K562 (cell line): ENCODE measurements around the gene OLFM3. TPM values are rescaled to one million over a fixed set of nuclear protein-coding genes. Genes with fewer than 3 reads are reported as not detected.

Experiments used
- ATAC-seq: fragments of 200-7000 bp; cut with Tn5 transposase; 3 replicates; pipeline ENCODE4 v1.9.1; 2020; ENCODE audit warnings: moderate library complexity
- BruUV-seq: library from RNA; stranded (reverse); fragments of 400-500 nt; replicated peaks from 2 replicates; lab custom pipeline; 2021; lab: Mats Ljungman, UMichigan
- CTCF ChIA-PET: fragments of 300-600 bp; formaldehyde crosslinking; extraction: SDS; loops from one replicate; lab custom pipeline; 2021; ENCODE audit warnings: low intra/inter-chr PET ratio; lab: Yijun Ruan, JAX
- POLR2A ChIA-PET: fragments of 300-600, 350-650 bp; sonication (Branson Sonifier 250); formaldehyde crosslinking; extraction: SDS; loops from one replicate; lab custom pipeline; 2021; ENCODE audit warnings: antibody characterized with exemption, inconsistent platforms; lab: Yijun Ruan, JAX
- DNase-seq, 4 experiments: peaks; one replicate each; pipeline versions ENCODE4 v3.0.0 to v3.0.0-alpha.2; 2011 to 2018; ENCODE audit warnings: low spot score in 3 of 4, mixed read lengths in 3 of 4; ENCODE audit errors: extremely low read depth in 1 of 4
- FAIRE-seq: peaks from 2 replicates; lab custom pipeline; 2011; peaks lifted over from hg19 to GRCh38; lab: Jason Lieb, UNC
- H2AFZ ChIP-seq: 2 replicates; pipeline ENCODE4 v1.6.0; 2011; ENCODE audit warnings: low read depth, low read length, control low read depth, inconsistent platforms
- H3K27ac ChIP-seq: fragments of 200-600 bp; 3 replicates; pipeline ENCODE4 v1.8.0; 2011; ENCODE audit warnings: low read depth, mild to moderate bottlenecking, control low read depth, inconsistent platforms, low read length, moderate library complexity, mixed read lengths; ENCODE audit errors: extremely low read depth
- H3K27me3 ChIP-seq, 2 experiments: fragments of 300-600 bp in 1 of 2; 2 replicates in 1 of 2; 3 replicates in 1 of 2; pipeline versions ENCODE4 v1.6.0 to v1.8.0; 2011; ENCODE audit warnings: inconsistent platforms in 2 of 2, low read length in 2 of 2, mild to moderate bottlenecking in 1 of 2, mixed read lengths in 1 of 2, moderate library complexity in 1 of 2; ENCODE audit not compliant: control insufficient read depth in 2 of 2, insufficient read depth in 2 of 2
- H3K36me3 ChIP-seq: fragments of 300-600 bp; 3 replicates; pipeline ENCODE4 v1.8.0; 2011; ENCODE audit warnings: mild to moderate bottlenecking, low read length, inconsistent platforms; ENCODE audit not compliant: control insufficient read depth, insufficient read depth
- H3K4me1 ChIP-seq, 2 experiments: fragments of 200-600 bp in 1 of 2; replicated peaks in 1 of 2; 2 replicates in 1 of 2; 3 replicates in 1 of 2; pipeline versions ENCODE4 v1.5.1 to v1.8.0; 2011; ENCODE audit warnings: inconsistent platforms in 2 of 2, low read length in 2 of 2, mild to moderate bottlenecking in 1 of 2, mixed read lengths in 1 of 2, moderate library complexity in 1 of 2; ENCODE audit not compliant: control insufficient read depth in 2 of 2, insufficient read depth in 2 of 2
- H3K4me2 ChIP-seq: 2 replicates; pipeline ENCODE4 v1.6.1; 2011; ENCODE audit warnings: low read length, control low read depth, inconsistent platforms, mixed read lengths; ENCODE audit not compliant: insufficient read depth
- H3K4me3 ChIP-seq: fragments of 200-600 bp; sonication (generic), shearing (Covaris generic); 2 replicates; pipeline ENCODE4 v1.5.1; 2016; ENCODE audit warnings: control low read depth, inconsistent platforms
- H3K79me2 ChIP-seq: fragments of 200-600 bp; 3 replicates; pipeline ENCODE4 v1.8.0; 2011; ENCODE audit warnings: low read length, inconsistent platforms; ENCODE audit not compliant: control insufficient read depth, insufficient read depth
- H3K9ac ChIP-seq, 2 experiments: 2 replicates each; pipeline versions ENCODE4 v1.6.0 to v1.6.1; 2011; ENCODE audit warnings: low read depth in 2 of 2, low read length in 2 of 2, control low read depth in 1 of 2, inconsistent platforms in 1 of 2, mild to moderate bottlenecking in 1 of 2, mixed read lengths in 1 of 2; ENCODE audit not compliant: insufficient read depth in 1 of 2
- H3K9me1 ChIP-seq: one replicate; pipeline ENCODE4 v1.6.0; 2011; ENCODE audit warnings: inconsistent platforms, mild to moderate bottlenecking, low read length, moderate library complexity; ENCODE audit not compliant: control insufficient read depth, insufficient read depth
- H3K9me3 ChIP-seq: replicated peaks from 2 replicates; pipeline ENCODE4 v1.5.1; 2011; ENCODE audit warnings: low read depth, low read length, inconsistent platforms; ENCODE audit not compliant: control insufficient read depth, insufficient read depth
- H4K20me1 ChIP-seq: replicated peaks from 2 replicates; pipeline ENCODE4 v1.6.1; 2011; ENCODE audit warnings: low read length, inconsistent platforms, mixed read lengths; ENCODE audit not compliant: control insufficient read depth, insufficient read depth
- ATF1 ChIP-seq, 2 experiments: fragments of 450-650 bp in 1 of 2; IDR thresholded peaks; 2 replicates each; pipeline ENCODE4 v1.6.1; 2016; ENCODE audit warnings: missing compliant biosample characterization in 1 of 2, missing genetic modification characterization in 1 of 2
- C11orf30 ChIP-seq: fragments of 450-650 bp; IDR thresholded peaks from 2 replicates; pipeline ENCODE4 v1.6.1; 2016; ENCODE audit warnings: low read depth, mild to moderate bottlenecking
- PPARD ChIP-seq: fragments of 250-450 bp; sonication (Bioruptor Pico); IDR thresholded peaks from 2 replicates; pipeline ENCODE4 v1.8.0; 2022; ENCODE audit warnings: inconsistent platforms, mild to moderate bottlenecking, moderate library complexity
- ZNF316 ChIP-seq: fragments of 450-650 bp; IDR thresholded peaks from 2 replicates; pipeline ENCODE4 v1.6.1; 2016
- WGBS: fragments of 100-300 bp; shearing (Covaris generic); methylation state at CpG from one replicate; pipeline ENCODE4 v1.1.6; 2016; ENCODE audit warnings: low coverage, mixed read lengths; ENCODE audit not compliant: insufficient coverage; ENCODE audit errors: missing lambda C conversion rate; 5-methylcytosine and 5-hydroxymethylcytosine counted together
- in situ Hi-C: fragments of 300-500 bp; cut with MboI; formaldehyde crosslinking; loops from 4 replicates; pipeline ENCODE4 v1.15.0; 2018; ENCODE audit warnings: inconsistent platforms, mixed read lengths
- intact Hi-C: fragments of 100-400 bp; cut with micrococcal nuclease; formaldehyde crosslinking; loops from 2 replicates; pipeline ENCODE4 v1.14.2; 2022
- polyA plus RNA-seq, 8 experiments: library from polyadenylated mRNA; depleted of rRNA in 4 of 8; stranded (reverse) in 5 of 8; unstranded in 3 of 8; fragments of >200 nt; fragmentation: Nextera tagmentation in 2 of 8; fragmentation: Illumina TruSeq in 1 of 8; extraction: Ambion mirVana in 2 of 8; extraction: Trizol in 1 of 8; gene quantifications; 2 replicates each; pipeline versions ENCODE4 v1.2.1 to v1.2.3, GENCODE V29; 2011 to 2014; ENCODE audit warnings: inconsistent platforms in 1 of 8, missing spikeins in 1 of 8
- total RNA-seq, 7 experiments: library from RNA; depleted of rRNA in 6 of 7; stranded (reverse); fragments of >200 nt in 6 of 7; fragmentation: Illumina TruSeq in 2 of 7; extraction: Trizol in 2 of 7; gene quantifications; 2 replicates each; pipeline versions ENCODE4 v1.2.1 to v1.2.3, GENCODE V29; 2011 to 2021; ENCODE audit warnings: low replicate concordance in 1 of 7

Gene OLFM3
- total and polyA plus RNA-seq, 9 of the 15 experiments (the other 6 are each of a cell fraction or from before 2014, with no cell fraction given), result 0.07 TPM; not detected in 8

- DNase-seq (no peak), FAIRE-seq (no peak), ATAC-seq (no peak)
- Histone ChIP-seq H3K4me2 (no peak overlapping the region), H3K9me3 (no peaks in the 10 kb centered on the region), H3K27ac (no peak overlapping the region), H2AFZ (no peak overlapping the region), H3K27me3 (no peaks in the 10 kb centered on the region), H4K20me1 (no peaks in the 10 kb centered on the region), H3K4me1 (no peaks in the 10 kb centered on the region), H3K9me1 (no peaks in the 10 kb centered on the region), H3K4me3 (no peak overlapping the region), H3K36me3 (no peaks in the 10 kb centered on the region), H3K79me2 (no peaks in the 10 kb centered on the region), H3K9ac (no peak overlapping the region)
- ChIA-PET POLR2A (no interaction called here), CTCF (no interaction called here)
- intact Hi-C loops, result no loop called here
- in situ Hi-C loops, result no loop called here
- TF ChIP-seq PPARD (CRISPR knock-in tag), result no peak
- peak; percentile 20; the same call in 1 of the 2 replicates for TF ChIP-seq C11orf30
- TF ChIP-seq ZNF316, result peak; percentile 72
- BruUV-seq, result no TSS peak
Measured at GRCh38 chr1:102019530-102019929, 22.8 kb upstream of the OLFM3 start.

- H3K79me2 ChIP-seq, result no peaks in the 10 kb centered on the region
- H3K9me1 ChIP-seq, result no peaks in the 10 kb centered on the region
- CTCF ChIA-PET, result no interaction called here
- DNase-seq (no peak), FAIRE-seq (no peak), ATAC-seq (no peak)
- no peaks in the 10 kb centered on the region for H3K36me3 ChIP-seq
- POLR2A ChIA-PET, result no interaction called here
- TF ChIP-seq ATF1 (CRISPR knock-in tag; IDR thresholded peaks at IDR 0.05) (no peak), ATF1 (tag; IDR thresholded peaks at IDR 0.05) (no peak)
- H3K4me2 ChIP-seq, result no peak overlapping the region
- no peaks in the 10 kb centered on the region for H3K27me3 ChIP-seq
- in situ Hi-C loops (no loop called here), intact Hi-C loops (no loop called here)
- no peak overlapping the region for H3K4me3 ChIP-seq
- BruUV-seq, result no TSS peak
- no peaks in the 10 kb centered on the region for H3K9me3 ChIP-seq
- H3K27ac ChIP-seq, result no peak overlapping the region
- no peaks in the 10 kb centered on the region for H4K20me1 ChIP-seq
- WGBS, result 4% methylated on average over 3 of the region's 3 CpGs
- no peaks in the 10 kb centered on the region for H3K4me1 ChIP-seq
- H3K9ac ChIP-seq, result no peak overlapping the region
- no peak overlapping the region for H2AFZ ChIP-seq
Measured at GRCh38 chr1:102015728-102016127, 19.0 kb upstream of the OLFM3 start.
